HG03045 (cell line): Measurements from ENCODE around the gene CISD2.
"Not testable (repeated sequence)": the region's sequence is repeated elsewhere in the genome, so short reads cannot be mapped to it uniquely, and the experiment has no call there.

ENCODE experiments used
- ATAC-seq: cut with Tn5 transposase; IDR thresholded peaks from one replicate; pipeline ENCODE4 v1.9.1; 2021; ENCODE audit warnings: mild to moderate bottlenecking, moderate library complexity; ENCODE audit not compliant: unreplicated experiment

The CISD2 gene

GRCh38 chr4:102849579-102850104 is 19.1 kb upstream of the CISD2 start:
- no peak for ATAC-seq

DNA sequence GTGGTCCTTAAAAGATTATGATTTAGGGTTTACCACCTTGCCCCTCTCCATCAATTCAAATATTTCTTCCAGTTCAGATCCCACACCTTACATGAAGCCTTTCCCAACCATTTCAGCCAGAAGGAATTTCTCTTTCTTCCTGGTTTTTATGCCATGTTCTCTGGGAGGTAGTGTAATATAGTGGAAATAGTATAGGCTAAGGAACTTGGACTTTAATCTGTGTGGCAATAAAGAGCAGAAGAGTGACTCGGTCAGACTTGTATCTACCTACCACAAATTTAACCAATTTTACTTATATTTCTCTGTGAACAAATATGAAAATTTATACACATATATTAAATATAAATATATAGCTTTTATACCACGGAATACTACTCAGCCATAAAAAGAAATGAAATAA is 18.4 kb upstream of the CISD2 start:
- no peak for ATAC-seq

DNA sequence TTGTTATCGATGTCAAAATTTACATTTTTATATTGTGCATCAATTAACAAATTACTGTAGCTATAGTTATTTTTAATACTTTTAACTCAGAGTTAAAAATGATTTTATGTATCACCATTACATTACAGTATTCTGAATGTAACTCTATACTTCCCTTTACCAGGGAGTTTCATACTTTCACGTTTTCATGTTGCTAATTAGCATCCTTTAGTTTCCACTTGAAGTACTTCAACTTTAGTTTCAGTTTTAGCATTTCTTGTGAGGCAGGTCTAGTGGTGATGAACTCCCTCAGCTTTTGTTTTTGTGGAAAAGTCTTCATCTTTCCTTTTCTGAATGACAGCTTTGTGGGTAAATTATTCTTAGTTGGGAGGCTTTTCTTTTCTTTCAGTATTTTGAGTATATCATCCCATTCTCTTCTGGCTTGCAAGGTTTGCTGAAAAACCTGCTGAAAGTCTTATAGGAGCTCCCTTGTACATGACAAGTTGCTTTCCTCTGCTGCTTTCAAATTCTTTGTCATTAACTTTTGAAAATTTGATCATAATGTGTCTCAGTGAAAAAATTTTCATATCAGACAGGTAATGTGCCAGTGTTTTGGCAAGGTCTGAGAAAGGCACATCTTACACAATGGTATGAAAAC is 9.8 kb upstream of the CISD2 start:
- no peak for ATAC-seq

DNA sequence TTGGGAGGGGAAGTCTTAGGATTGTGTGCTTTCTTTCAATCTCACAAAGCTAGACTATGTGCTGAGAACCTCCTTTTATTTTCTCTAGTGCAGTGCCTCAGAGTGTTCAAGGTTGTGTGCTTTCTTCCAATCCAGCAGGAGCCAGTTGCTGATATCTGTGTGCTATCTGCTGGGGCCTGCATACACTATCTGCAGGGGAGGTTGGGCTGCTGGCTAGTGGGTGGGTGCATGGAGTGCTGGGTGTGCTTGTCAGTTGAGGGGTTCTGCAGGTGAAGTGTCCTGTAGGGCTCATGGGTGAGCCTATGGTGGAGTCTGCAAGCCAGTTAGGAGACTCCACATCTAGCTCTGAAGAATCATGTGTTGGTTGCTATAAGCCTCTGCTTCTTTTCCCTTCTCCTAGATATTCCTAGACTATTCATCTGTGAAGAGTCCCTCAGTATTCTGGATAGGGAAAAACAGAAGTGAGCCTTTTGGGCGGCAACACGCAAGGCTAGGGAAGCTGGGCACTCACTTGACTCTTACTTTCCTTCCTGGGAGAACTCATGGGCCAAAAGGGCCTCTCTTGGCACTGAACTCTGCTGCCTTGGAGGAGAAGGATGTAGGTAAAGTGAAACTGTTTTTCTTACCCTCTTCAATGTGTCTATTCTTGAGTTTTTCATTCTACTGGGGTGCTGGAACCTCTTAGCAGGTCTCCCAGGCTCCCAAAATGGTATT is 8.0 kb upstream of the CISD2 start:
- ATAC-seq = no peak

DNA sequence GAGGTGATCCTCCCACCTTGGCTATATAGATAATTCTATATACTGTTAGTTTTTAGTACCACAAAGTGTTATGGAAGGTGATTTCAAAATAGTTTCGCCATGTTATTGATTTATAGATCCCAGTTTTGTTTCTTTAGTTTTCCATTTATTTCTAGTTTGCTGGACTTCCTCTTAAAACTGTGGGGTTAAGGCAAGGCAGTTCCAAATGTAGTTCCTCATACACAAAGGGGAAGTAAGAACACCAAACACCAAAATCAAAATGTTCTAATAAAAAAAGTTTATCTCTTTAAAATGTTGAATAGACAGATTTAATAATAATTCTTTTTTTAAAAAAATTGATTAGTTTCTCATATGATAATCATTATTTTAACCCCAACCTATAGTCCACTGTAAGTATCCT is 6.8 kb upstream of the CISD2 start:
- ATAC-seq = no peak

- no peak for ATAC-seq
These were observed 6.0 kb upstream of the CISD2 start for GRCh38 chr4:102862747-102863146.

DNA sequence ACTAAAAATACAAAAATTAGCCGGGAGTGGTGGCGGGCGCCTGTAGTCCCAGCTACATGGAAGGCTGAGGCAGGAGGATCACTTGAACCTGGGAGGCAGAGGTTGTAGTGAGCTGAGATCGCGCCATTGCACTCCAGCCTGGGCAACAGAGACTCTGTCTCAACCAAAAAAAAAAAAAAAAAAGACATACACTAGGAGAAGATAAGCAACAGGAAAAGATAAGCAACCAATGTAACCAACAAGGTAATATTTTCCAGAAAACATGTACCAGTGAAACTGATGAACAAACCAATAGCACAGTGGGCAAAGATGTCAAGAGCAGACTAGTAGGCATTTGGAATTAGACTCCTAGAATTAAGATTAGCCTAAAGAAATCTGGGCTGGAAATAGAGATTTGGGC is 3.5 kb upstream of the CISD2 start:
- not testable (repeated sequence) for ATAC-seq

DNA sequence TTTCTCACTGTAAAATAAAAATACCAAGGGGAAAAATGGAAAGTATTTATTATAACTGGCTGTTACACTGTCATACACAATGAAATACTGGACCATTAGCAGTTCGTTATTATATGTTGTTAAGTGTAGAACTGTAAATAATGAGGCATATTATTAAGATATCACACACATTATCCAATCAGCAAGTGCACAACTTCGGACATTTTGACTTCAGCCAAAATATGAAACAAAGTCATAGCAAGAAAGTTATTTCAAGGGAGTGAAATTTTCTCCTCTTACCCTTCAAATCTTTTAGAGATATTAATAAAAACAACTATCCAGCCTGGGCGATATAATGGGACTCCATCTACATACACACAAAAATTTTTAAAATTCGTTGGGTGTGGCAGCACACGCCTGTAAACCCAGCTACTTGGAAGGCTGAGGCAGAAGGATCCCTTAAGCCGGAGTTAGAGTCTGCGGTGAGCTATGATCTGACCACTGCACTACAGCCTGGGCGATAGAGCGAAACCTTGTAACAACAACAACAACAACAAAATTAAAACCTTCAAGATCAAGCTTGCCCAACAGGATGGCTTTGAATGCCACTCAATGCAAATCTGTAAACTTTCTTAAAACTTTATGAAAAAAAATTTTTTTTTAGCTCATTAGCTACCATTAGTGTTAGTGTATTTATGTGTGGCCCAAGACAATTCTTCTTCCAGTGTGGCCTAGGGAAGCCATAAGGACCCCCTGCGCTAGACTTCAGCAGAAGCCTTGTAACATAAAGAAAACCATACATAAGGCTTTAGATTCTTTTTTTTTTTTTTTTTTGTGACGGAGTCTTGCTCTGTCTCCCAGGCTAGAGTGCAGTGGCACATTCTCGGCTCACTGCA is 1.3 kb upstream of the CISD2 start:
- no peak for ATAC-seq

GRCh38 chr4:102868153-102868780 is 525 bp upstream of the CISD2 start:
- ATAC-seq = peak; percentile 55

- peak; percentile 25 for ATAC-seq
These were observed 891 bp downstream of the CISD2 start for GRCh38 chr4:102869569-102870197.

DNA sequence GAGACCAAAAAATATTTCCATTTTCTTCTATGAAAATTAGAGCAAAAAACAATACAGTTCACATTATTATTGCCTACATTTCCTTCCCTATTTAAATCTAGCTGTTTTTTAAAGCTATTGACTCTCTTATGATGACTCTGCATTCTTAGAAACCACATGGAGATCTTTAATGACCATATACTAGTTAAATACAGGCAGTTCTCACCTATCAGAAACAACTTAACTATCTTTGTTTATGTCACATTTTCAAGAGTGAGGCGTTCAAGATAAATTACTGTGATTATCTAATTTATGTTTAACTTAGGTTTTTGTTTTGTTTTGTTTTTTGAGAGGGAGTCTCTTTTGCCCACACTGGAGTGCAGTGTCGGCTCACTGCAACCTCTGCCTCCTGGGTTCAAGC is 3.0 kb downstream of the CISD2 start:
- no peak for ATAC-seq

DNA sequence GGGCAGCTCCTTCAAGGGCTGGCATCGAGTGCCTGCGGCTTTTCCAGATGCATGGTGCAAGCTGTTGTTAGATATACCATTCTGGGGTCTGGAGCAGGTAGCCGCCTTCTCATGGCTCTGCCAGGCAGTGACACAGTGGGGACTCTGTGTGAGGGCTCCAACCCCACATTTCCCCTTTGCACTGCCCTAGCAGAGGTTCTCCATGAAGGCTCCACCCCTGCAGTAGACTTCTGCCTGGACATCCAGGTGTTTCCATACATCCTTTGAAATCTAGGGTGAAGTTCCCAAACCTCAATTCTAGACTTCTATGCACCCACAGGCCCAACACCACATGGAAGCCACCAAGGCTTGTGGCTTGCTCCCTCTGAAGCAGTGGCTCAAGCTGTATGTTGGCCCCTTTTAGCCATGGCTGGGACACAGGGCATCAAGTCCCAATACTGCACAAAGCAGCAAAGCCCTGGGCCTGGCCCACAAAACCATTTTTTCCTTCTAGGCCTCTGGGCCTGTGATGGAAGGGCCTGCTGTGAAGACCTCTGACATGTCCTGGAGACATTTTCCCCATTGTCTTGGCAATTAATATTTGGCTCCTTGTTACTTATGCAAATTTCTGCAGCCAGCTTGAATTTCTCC is 8.8 kb downstream of the CISD2 start:
- ATAC-seq = not testable (repeated sequence)

DNA sequence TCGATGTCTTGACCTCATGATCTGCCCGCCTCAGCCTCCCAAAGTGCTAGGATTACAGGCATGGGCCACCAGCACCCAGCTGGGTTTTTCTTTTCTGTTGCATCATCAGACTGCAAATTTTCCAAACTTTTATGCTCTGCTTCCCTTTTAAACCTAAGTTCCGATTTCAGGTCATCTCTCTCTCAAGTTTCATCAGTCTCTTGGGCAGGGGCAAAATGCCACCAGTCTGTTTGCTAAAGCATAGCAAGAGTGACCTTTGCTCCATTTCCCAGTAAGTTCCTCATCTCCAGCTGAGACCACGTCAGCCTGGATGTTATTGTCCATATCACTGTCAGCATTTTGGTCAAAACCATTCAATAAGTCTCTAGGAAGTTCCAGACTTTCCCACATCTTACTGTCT is 9.6 kb downstream of the CISD2 start:
- not testable (repeated sequence) for ATAC-seq

DNA sequence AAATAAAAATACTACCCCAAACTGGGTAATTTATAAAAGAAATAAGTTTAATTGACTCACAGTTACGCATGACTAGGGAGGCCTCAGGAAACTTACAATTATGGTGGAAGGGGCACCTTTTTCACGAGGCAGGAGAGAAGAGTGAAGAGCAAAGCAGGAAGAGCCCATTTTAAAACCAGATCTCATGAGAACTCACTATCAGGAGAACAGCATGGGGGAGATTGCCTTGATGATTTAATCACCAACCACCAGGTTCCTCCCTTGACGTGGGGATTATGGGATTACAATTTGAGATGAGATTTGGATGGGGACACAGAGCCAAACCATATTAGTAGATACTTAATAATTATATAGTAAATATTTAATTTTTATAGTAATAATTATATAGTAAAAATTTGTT is 10.1 kb downstream of the CISD2 start:
- ATAC-seq = no peak

DNA sequence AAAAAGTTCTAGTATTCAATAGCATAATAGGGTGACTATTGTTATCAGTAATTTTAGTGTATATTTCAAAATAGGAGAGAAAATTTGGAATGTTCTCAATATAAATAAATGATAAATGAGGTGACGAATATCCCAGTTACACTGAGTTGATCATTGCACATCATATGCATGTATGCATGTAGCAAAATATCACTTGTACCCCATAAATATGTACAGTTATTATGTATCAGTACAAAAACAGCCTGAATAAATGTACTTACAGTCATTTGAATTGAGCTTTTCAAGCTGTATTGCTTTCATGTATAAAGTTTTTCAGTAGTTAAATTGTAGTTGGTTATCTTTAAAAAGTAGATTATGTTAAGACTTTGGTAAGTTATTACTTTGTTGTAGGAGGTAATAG is 12.6 kb downstream of the CISD2 start:
- ATAC-seq = no peak

- ATAC-seq = no peak
These were observed 14.5 kb downstream of the CISD2 start for GRCh38 chr4:102883278-102883677.

DNA sequence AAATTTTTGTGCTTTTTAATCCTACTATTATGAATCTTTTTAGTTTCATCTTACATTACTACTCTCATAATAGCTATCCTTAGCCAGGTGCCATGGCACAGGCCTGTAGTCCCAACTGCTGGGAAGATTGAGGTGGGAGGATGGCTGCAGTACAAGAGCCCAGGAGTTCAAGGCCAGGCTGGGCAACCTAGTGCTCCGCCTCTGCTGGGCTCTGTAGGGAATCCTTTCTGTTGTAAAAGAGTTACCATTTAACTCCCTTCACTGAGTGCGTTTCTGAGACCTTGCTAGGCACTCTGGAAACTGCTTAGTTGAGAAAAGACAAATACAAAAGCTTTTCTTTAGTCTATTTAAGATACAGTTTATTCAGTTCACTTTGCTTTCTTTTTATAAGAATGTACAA is 19.8 kb downstream of the CISD2 start:
- ATAC-seq = not testable (repeated sequence)

- not testable (repeated sequence) for ATAC-seq
These were observed 21.1 kb downstream of the CISD2 start for GRCh38 chr4:102889866-102890265.

DNA sequence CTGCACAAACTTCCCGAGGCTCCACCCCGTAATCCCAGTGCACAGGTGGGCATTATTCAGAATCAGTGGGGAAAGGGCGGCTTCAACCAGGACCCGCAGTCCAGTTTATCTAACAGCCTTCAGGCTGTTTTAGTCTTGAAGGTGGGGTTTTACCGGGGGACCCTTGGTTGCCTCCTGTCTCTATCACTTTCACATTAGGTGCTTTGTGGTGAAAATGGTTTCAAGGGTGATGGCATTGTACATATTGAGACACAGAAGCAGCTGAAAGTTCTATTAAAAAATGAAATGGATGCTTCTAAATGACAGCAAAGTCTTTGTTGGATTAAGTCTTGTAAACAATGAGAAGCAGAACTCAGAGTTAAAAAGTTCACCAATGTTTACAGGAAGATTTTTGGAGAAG is 27.8 kb downstream of the CISD2 start:
- not testable (repeated sequence) for ATAC-seq

- ATAC-seq = not testable (repeated sequence)
These were observed 28.8 kb downstream of the CISD2 start for GRCh38 chr4:102897610-102898009.
